GM10248 (cell line): Measurements from ENCODE around the gene KAZN.

ENCODE experiments used
- CTCF ChIA-PET: fragments of 300-600 bp; sonication (Branson Sonifier 250); formaldehyde crosslinking; extraction: SDS; loops from one replicate; lab custom pipeline; 2021; ENCODE audit warnings: antibody characterized with exemption; lab: Yijun Ruan, JAX
- POLR2A ChIA-PET: fragments of 350-650 bp; sonication (Branson Sonifier 250); formaldehyde crosslinking; extraction: SDS; loops from one replicate; lab custom pipeline; 2020; ENCODE audit warnings: antibody characterized with exemption; lab: Yijun Ruan, JAX
- DNase-seq: peaks from one replicate; pipeline ENCODE4 v3.0.0; 2012; ENCODE audit errors: extremely low spot score
- TF ChIP-seq, protein P1 (sequence below): IDR thresholded peaks from 2 replicates; pipeline ENCODE4 v1.5.1; 2012; ENCODE audit warnings: mild to moderate bottlenecking, low read depth; ENCODE audit errors: extremely low read depth, missing control alignments, control extremely low read depth

Gene KAZN

GRCh38 chr1:15062479-15063099 is 464.1 kb downstream of the KAZN start:
- DNase-seq = no peak
- TF ChIP-seq, protein P1, sequence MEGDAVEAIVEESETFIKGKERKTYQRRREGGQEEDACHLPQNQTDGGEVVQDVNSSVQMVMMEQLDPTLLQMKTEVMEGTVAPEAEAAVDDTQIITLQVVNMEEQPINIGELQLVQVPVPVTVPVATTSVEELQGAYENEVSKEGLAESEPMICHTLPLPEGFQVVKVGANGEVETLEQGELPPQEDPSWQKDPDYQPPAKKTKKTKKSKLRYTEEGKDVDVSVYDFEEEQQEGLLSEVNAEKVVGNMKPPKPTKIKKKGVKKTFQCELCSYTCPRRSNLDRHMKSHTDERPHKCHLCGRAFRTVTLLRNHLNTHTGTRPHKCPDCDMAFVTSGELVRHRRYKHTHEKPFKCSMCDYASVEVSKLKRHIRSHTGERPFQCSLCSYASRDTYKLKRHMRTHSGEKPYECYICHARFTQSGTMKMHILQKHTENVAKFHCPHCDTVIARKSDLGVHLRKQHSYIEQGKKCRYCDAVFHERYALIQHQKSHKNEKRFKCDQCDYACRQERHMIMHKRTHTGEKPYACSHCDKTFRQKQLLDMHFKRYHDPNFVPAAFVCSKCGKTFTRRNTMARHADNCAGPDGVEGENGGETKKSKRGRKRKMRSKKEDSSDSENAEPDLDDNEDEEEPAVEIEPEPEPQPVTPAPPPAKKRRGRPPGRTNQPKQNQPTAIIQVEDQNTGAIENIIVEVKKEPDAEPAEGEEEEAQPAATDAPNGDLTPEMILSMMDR = no peak
- ChIA-PET POLR2A (no interaction called here), CTCF (interaction anchor here (0.7 to 1.5 kb wide), 3 partner anchors 15 to 37 kb away, joined by 3 to 7 read pairs (median 5); no protein-coding TSS in a partner anchor)

GRCh38 chr1:15063346-15063745 is 464.9 kb downstream of the KAZN start:
- CTCF ChIA-PET = interaction anchor here (1.5 kb wide), 1 partner anchor 37 kb away, joined by 7 read pairs; no protein-coding TSS in a partner anchor
- TF ChIP-seq, protein P1 = no peak
- DNase-seq = no peak
- POLR2A ChIA-PET = no interaction called here

DNA sequence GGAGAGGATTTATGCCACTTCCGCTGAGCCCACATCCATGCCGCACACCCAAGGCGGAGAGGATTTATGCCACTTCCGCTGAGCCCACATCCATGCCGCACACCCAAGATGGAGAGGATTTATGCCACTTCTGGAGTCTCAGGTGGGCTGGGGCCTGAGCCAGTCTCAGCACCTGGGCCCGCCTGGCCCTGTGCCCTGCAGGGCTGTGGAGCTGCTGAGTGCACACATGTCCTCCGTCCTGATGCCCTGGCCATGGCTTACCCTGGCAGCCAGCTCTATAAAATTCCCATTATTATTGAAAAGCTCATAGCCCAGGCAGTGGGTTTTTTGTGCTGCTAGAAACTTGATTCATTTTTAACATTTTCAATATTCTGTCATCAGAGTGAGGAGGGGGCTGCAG is 465.3 kb downstream of the KAZN start:
- POLR2A ChIA-PET = no interaction called here
- TF ChIP-seq, protein P1 = no peak
- DNase-seq = no peak
- CTCF ChIA-PET = no interaction called here

DNA sequence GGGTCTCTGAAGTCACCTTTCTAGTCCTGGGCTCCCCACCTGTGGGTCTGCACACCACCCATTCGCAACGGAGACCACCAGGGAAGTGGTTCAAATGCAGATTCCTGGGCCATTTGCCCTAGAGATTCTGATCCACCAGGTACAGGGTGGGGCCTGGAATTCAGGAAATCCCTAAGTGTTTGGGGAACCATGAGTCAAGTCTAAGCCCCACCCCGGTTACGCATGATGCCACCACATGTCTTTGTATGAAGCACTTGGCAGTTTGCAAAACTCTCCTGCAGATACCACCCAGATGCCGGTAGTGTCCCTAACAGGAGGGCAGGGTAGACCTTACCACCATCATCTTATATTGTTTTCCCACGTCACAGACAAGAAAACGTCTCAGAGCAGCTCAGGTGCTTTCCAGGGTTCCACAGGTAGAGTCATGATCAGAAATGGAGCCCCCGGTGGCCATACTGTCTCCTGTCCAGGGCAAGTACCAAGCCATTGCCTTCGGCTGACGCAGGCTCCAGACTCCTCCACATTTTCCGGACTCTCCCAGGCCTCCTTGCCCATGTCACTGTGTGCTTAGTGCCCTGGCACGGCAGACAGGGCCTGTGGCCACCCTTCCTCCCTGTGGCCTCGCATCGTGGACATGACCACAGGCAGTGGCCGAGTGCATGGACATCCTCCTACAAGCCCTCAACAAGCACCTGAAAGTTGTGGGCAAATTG is 465.9 kb downstream of the KAZN start:
- POLR2A ChIA-PET = no interaction called here
- CTCF ChIA-PET = no interaction called here
- no peak for DNase-seq
- TF ChIP-seq, protein P1 = no peak

- no peak for DNase-seq
- TF ChIP-seq, protein P1 = no peak
- ChIA-PET POLR2A (no interaction called here), CTCF (no interaction called here)
Measured at GRCh38 chr1:15065291-15065690, 466.8 kb downstream of the KAZN start.

GRCh38 chr1:15065736-15066135 is 467.3 kb downstream of the KAZN start:
- TF ChIP-seq, protein P1 = no peak
- DNase-seq = no peak
- POLR2A ChIA-PET = no interaction called here
- CTCF ChIA-PET = no interaction called here
